Measurements from ENCODE around the gene ZKSCAN7. TPM values are rescaled to one million over a fixed set of nuclear protein-coding genes. Genes with fewer than 3 reads are reported as not detected.
A peak's percentile ranks its signal among the peaks of the same experiment; 100 is the strongest.

Gene ZKSCAN7
- total RNA-seq, 1 experiment from 2014 or later: not detected

DNA sequence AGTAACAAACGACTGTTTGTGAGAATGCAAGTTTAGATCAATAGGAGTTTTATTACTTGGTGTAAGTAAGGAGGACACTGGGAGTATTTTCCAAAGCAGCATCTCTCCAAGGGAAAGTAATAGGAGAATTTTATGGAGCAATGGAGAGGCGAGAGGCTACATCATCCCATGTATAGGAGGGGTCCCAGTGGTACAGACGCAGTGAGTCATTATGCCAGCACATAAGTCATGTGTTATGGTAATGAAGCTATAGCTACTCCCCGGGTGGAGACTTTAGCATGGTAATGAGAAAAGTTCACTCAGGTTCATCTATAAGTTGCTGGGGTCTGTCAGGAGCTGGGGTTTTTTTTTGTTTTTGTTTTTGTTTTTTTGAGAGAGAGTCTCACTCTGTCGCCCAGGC is 48.0 kb upstream of the ZKSCAN7 start:
- DNase-seq (no peak), ATAC-seq (no peak)
- H3K4me2 ChIP-seq (ENCODE audit: low read length): no peak overlapping the region
- no peaks in the 10 kb centered on the region for H3K27me3 ChIP-seq (ENCODE audit: low read length)
- intact Hi-C loops (cut with micrococcal nuclease): no loop called here
- H3K4me3 ChIP-seq (ENCODE audit: low read length): no peak overlapping the region
- peaks cover 13% of the 10 kb centered on the region for H3K9me3 ChIP-seq (ENCODE audit: low read length)
- H3F3A ChIP-seq (ENCODE audit: low read length, unreplicated experiment): no peaks in the 10 kb centered on the region
- CTCF ChIA-PET: no interaction called here
- peaks cover 7% of the 10 kb centered on the region; the same call in 1 of the 2 replicates for H4K20me1 ChIP-seq (ENCODE audit: low read length)
- H3K9ac ChIP-seq (ENCODE audit: low read length): no peak overlapping the region
- peaks cover 62% of the 10 kb centered on the region for H3K79me2 ChIP-seq (ENCODE audit: low read length)
- H3K9me2 ChIP-seq (replicated peaks; ENCODE audit: low read length): no peaks in the 10 kb centered on the region
- POLR2A ChIA-PET (ENCODE audit: unreplicated experiment): no interaction called here
- peaks cover 44% of the 10 kb centered on the region for H3K36me3 ChIP-seq (ENCODE audit: low read depth, low read length)
- no TSS peak for BruUV-seq (replicated peaks)
- TF ChIP-seq EZH2phosphoT487 (IDR thresholded peaks at IDR 0.05; ENCODE audit: borderline replicate concordance, low read length) (no peak), EZH2 (IDR thresholded peaks at IDR 0.05; ENCODE audit: low read length, unreplicated experiment) (no peak)
- TF ChIP-seq, protein P1, sequence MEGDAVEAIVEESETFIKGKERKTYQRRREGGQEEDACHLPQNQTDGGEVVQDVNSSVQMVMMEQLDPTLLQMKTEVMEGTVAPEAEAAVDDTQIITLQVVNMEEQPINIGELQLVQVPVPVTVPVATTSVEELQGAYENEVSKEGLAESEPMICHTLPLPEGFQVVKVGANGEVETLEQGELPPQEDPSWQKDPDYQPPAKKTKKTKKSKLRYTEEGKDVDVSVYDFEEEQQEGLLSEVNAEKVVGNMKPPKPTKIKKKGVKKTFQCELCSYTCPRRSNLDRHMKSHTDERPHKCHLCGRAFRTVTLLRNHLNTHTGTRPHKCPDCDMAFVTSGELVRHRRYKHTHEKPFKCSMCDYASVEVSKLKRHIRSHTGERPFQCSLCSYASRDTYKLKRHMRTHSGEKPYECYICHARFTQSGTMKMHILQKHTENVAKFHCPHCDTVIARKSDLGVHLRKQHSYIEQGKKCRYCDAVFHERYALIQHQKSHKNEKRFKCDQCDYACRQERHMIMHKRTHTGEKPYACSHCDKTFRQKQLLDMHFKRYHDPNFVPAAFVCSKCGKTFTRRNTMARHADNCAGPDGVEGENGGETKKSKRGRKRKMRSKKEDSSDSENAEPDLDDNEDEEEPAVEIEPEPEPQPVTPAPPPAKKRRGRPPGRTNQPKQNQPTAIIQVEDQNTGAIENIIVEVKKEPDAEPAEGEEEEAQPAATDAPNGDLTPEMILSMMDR (conservative IDR thresholded peaks at IDR 0.05; ENCODE audit: low read depth, low read length): no peak
- peaks cover 15% of the 10 kb centered on the region for H3K4me1 ChIP-seq (ENCODE audit: insufficient read depth, low read length)
- no peak overlapping the region for H3K27ac ChIP-seq (ENCODE audit: low read length)
- H2AFZ ChIP-seq (ENCODE audit: low read length): no peak overlapping the region

DNA sequence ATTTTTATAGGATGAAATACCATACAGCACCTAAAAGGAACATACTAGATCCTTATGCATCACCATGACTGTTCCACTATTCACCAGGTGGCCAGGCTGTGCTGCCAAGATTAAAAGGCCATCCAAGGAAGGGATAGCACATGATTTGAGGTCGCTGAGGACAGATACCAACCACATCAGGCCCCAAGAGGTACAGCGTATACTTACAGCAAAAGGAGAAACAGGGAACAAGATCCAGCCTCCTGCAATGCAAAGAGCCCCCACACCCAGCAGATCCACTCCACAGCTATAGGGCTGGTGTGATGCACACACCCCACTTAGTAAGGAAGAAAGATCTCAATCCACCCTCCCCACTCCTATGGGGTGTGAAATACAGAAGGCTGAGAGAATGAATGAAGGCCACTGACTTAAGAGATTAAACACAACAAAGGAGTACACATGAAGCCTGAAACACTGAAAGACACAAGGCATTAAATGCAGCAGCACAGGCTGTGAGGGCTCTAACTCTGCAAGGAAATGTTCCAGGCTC is 45.5 kb upstream of the ZKSCAN7 start:
- ChIA-PET CTCF (no interaction called here), POLR2A (ENCODE audit: unreplicated experiment) (no interaction called here)
- TF ChIP-seq EZH2phosphoT487 (IDR thresholded peaks at IDR 0.05; ENCODE audit: borderline replicate concordance, low read length): no peak
- peaks cover 26% of the 10 kb centered on the region for H3K36me3 ChIP-seq (ENCODE audit: low read depth, low read length)
- no peaks in the 10 kb centered on the region for H3K9me2 ChIP-seq (replicated peaks; ENCODE audit: low read length)
- BruUV-seq (replicated peaks): TSS peak; percentile 60
- no peaks in the 10 kb centered on the region for H3F3A ChIP-seq (ENCODE audit: low read length, unreplicated experiment)
- H3K9ac ChIP-seq (ENCODE audit: low read length): peak overlapping the region; percentile 89
- peaks cover 7% of the 10 kb centered on the region; the same call in 1 of the 2 replicates for H4K20me1 ChIP-seq (ENCODE audit: low read length)
- H2AFZ ChIP-seq (ENCODE audit: low read length): peak overlapping the region; percentile 96; the same call in 1 of the 2 replicates
- H3K9me3 ChIP-seq (ENCODE audit: low read length): peaks cover 5% of the 10 kb centered on the region; the same call in 1 of the 2 replicates
- DNase-seq (no peak), ATAC-seq (no peak; the same call in 1 of the 2 replicates)
- intact Hi-C loops (cut with micrococcal nuclease): no loop called here
- peaks cover 15% of the 10 kb centered on the region for H3K4me1 ChIP-seq (ENCODE audit: insufficient read depth, low read length)
- peak overlapping the region; percentile 81 for H3K4me3 ChIP-seq (ENCODE audit: low read length)
- peak overlapping the region; percentile 92 for H3K4me2 ChIP-seq (ENCODE audit: low read length)
- H3K79me2 ChIP-seq (ENCODE audit: low read length): peaks cover 56% of the 10 kb centered on the region
- no peaks in the 10 kb centered on the region for H3K27me3 ChIP-seq (ENCODE audit: low read length)
- H3K27ac ChIP-seq (ENCODE audit: low read length): no peak overlapping the region

DNA sequence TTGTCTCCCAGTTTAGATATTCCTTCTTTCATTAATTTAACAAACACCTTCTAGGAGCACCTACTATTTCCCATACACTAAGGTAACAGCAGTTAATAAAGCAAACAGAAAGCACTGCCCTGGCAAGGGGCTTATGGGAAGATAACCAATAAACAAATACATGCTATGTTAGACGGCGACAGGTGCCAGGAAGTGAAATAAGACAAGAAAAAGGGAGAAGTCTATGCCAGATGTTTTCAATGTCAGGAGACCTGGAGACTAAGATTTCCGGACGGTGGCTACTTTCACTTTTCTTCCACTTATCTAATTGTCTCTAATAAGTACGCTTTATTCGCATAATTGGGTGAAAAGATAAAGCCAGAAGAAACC is 45.0 kb upstream of the ZKSCAN7 start:
- peak overlapping the region; percentile 96 for H2AFZ ChIP-seq (ENCODE audit: low read length)
- H3K4me1 ChIP-seq (ENCODE audit: insufficient read depth, low read length): peaks cover 15% of the 10 kb centered on the region
- H3K79me2 ChIP-seq (ENCODE audit: low read length): peaks cover 53% of the 10 kb centered on the region
- no peak overlapping the region for H3K27ac ChIP-seq (ENCODE audit: low read length)
- no peak for TF ChIP-seq EZH2phosphoT487 (IDR thresholded peaks at IDR 0.05; ENCODE audit: borderline replicate concordance, low read length)
- no peak for TF ChIP-seq EZH2 (IDR thresholded peaks at IDR 0.05; ENCODE audit: low read length, unreplicated experiment)
- TF ChIP-seq, protein P1 (conservative IDR thresholded peaks at IDR 0.05; ENCODE audit: low read depth, low read length): no peak
- intact Hi-C loops (cut with micrococcal nuclease): loop anchor here (1.0 kb wide), 3 partner anchors 34 to 187 kb away; no protein-coding TSS in a partner anchor
- ATAC-seq (peak; percentile 44), DNase-seq (peak; percentile 17)
- peaks cover 23% of the 10 kb centered on the region for H3K36me3 ChIP-seq (ENCODE audit: low read depth, low read length)
- peaks cover 7% of the 10 kb centered on the region; the same call in 1 of the 2 replicates for H4K20me1 ChIP-seq (ENCODE audit: low read length)
- H3K9ac ChIP-seq (ENCODE audit: low read length): peak overlapping the region; percentile 89
- no peaks in the 10 kb centered on the region for H3F3A ChIP-seq (ENCODE audit: low read length, unreplicated experiment)
- ChIA-PET POLR2A (ENCODE audit: unreplicated experiment) (no interaction called here), CTCF (no interaction called here)
- peak overlapping the region; percentile 81 for H3K4me3 ChIP-seq (ENCODE audit: low read length)
- no peaks in the 10 kb centered on the region for H3K27me3 ChIP-seq (ENCODE audit: low read length)
- H3K9me3 ChIP-seq (ENCODE audit: low read length): peaks cover 3% of the 10 kb centered on the region; the same call in 1 of the 2 replicates
- H3K9me2 ChIP-seq (replicated peaks; ENCODE audit: low read length): no peaks in the 10 kb centered on the region
- BruUV-seq (replicated peaks): no TSS peak
- peak overlapping the region; percentile 92 for H3K4me2 ChIP-seq (ENCODE audit: low read length)

All from PC-3 (cell line).